C4-2B (cell line): Measurements from ENCODE around the gene F5.

Experiments
- CTCF ChIP-seq: fragments of 450-650 bp; conservative IDR thresholded peaks from 2 replicates; pipeline ENCODE4 v1.5.1; 2017; ENCODE audit warnings: mild to moderate bottlenecking
- ZFX ChIP-seq: fragments of 450-650 bp; IDR thresholded peaks from 2 replicates; pipeline ENCODE4 v1.6.1; 2017

DNA sequence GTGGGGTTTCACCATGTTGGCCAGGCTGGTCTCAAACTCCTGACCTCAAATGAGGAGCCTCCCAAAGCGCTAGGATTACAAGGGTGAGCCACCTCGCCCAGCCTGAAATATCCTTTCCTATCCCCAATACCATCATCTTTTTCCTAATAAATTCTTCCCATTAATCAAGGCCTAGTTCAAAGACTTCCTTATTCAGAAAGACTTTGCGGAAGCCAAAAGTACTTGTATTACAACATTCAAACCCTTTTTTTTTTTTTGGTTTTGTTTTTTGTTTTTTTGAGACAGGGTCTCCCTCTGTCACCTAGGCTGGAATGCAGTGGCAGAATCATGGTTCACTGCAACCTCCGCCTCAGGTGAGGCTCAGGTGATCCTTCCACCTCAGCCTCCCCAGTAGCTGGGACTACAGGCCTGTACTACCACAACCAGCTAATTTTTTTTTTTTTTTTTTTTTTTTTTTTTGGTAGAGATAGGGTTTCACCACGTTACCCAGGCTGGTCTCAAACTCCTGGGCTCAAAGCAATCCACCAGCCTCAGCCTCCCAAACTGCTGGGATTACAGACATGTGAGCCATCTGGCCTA, 108.1 kb downstream of the F5 start:
- TF ChIP-seq CTCF (no peak), ZFX (no peak)
